ENCODE results near the gene VASP. TPM values are rescaled to one million over a fixed set of nuclear protein-coding genes. Genes with fewer than 3 reads are reported as not detected.
"Not testable (repeated sequence)": the region's sequence is repeated elsewhere in the genome, so short reads cannot be mapped to it uniquely, and the experiment has no call there.

VASP gene
- total and polyA plus RNA-seq, 2 of the 4 experiments (the other 2 are of a cell fraction) = 61.1 to 88.8 TPM

DNA sequence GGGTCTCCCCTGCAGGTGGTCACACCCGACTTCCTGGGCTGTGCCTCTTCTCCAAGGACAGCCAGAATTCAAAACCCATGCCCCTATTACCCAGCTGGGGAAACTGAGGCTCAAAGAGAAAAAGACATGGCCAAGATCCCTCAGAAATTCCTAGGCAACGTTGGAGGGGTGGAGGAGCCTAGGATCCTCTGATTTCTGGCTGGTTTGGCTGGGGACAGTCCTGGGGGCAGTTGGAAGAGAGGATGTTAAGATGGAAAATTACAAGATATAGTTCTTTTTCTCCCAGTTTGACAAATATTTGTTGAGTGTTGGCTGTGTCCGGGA, 2.4 kb downstream of the VASP start:
- no peak for DNase-seq
- H3K56ac ChIP-seq (ENCODE audit: extremely low read depth, insufficient read depth, low read length) = peak overlapping the region; percentile 90
- H2BK15ac ChIP-seq (ENCODE audit: low read depth, low read length) = peak overlapping the region; percentile 93; the same call in 1 of the 3 replicates
- peak overlapping the region; percentile 82; the same call in 1 of the 2 replicates for H2BK120ac ChIP-seq (ENCODE audit: low read depth, low read length)
- H3K4me3 ChIP-seq (ENCODE audit: insufficient read depth, low read depth, low read length) = peak overlapping the region; percentile 47
- H3K9me3 ChIP-seq (ENCODE audit: control insufficient read depth, insufficient read depth, low read length) = no peaks in the 10 kb centered on the region
- H3K36me3 ChIP-seq (ENCODE audit: control insufficient read depth, insufficient read depth, low read length) = peaks cover 6% of the 10 kb centered on the region
- WGBS, 2 experiments (ENCODE audit: extremely low coverage in 2 of 2, insufficient read length in 1 of 2) = no CpG with 5 or more reads among the region's 3 CpGs
- peak overlapping the region; percentile 95 for H3K27ac ChIP-seq (ENCODE audit: insufficient read depth, low read length)
- no peaks in the 10 kb centered on the region for H3K27me3 ChIP-seq (ENCODE audit: control insufficient read depth, insufficient read depth, low read length)
- peak overlapping the region; percentile 89 to 99 for H4K8ac ChIP-seq (ENCODE audit: low read depth in 2 of 2, low read length in 2 of 2)
- peaks cover 2 to 61% of the 10 kb centered on the region in 2 experiments; a peak in 3 of 4 replicates for H3K79me1 ChIP-seq (ENCODE audit: low read depth in 1 of 2, low read length in 2 of 2)
- in situ Hi-C loops (cut with MboI; ENCODE audit: low sequenced_read_pairs) (no loop called here), dilution Hi-C loops (cut with HindIII; ENCODE audit: low sequenced_read_pairs, unreplicated experiment) (no loop called here), intact Hi-C loops (cut with micrococcal nuclease) (loop anchor here (5.0 kb wide), 2 partner anchors 133 to 183 kb away; partner anchors contain the start of genes QPCTL and SNRPD2)
- H4K20me1 ChIP-seq (ENCODE audit: insufficient read depth, low read length) = peaks cover 56% of the 10 kb centered on the region
- peak overlapping the region; percentile 87 for H4K5ac ChIP-seq (ENCODE audit: low read depth, low read length)
- no peak for ATAC-seq (ENCODE audit: low read depth)
- TF ChIP-seq RCOR1 (IDR thresholded peaks at IDR 0.05; ENCODE audit: insufficient replicate concordance, low read length) = no peak
- TF ChIP-seq, protein P1, sequence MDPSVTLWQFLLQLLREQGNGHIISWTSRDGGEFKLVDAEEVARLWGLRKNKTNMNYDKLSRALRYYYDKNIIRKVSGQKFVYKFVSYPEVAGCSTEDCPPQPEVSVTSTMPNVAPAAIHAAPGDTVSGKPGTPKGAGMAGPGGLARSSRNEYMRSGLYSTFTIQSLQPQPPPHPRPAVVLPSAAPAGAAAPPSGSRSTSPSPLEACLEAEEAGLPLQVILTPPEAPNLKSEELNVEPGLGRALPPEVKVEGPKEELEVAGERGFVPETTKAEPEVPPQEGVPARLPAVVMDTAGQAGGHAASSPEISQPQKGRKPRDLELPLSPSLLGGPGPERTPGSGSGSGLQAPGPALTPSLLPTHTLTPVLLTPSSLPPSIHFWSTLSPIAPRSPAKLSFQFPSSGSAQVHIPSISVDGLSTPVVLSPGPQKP (IDR thresholded peaks at IDR 0.05; ENCODE audit: borderline replicate concordance, low read depth, low read length) = no peak
- H3K18ac ChIP-seq (ENCODE audit: low read depth, low read length) = peak overlapping the region; percentile 67
- peak overlapping the region; percentile 98 for H4K91ac ChIP-seq (ENCODE audit: insufficient read depth, low read depth, low read length)
- POLR2A ChIA-PET (ENCODE audit: unreplicated experiment) = no interaction called here
- H3K23ac ChIP-seq (ENCODE audit: low read depth, low read length) = peak overlapping the region; percentile 96; the same call in 1 of the 2 replicates
- peaks cover 15% of the 10 kb centered on the region for H3K9me1 ChIP-seq (ENCODE audit: insufficient read depth, low read length)
- peaks cover 11% of the 10 kb centered on the region for H3K4me1 ChIP-seq (ENCODE audit: control insufficient read depth, insufficient read depth, low read length)
- H2AK9ac ChIP-seq (replicated peaks; ENCODE audit: low read depth, low read length, poor library complexity) = peak overlapping the region; percentile 98
- H2BK5ac ChIP-seq (ENCODE audit: low read depth, low read length, poor library complexity, severe bottlenecking) = peak overlapping the region; percentile 93
- peak overlapping the region; percentile 79 for H2AK5ac ChIP-seq (ENCODE audit: low read depth, low read length)
- peak overlapping the region; percentile 99 for H3K14ac ChIP-seq (replicated peaks; ENCODE audit: low read depth, low read length)
- no TSS peak for BruUV-seq (replicated peaks)
- peak overlapping the region; percentile 91 for H3K4me2 ChIP-seq (ENCODE audit: low read depth, low read length)
- peak overlapping the region; percentile 21; the same call in 1 of the 2 replicates for H2BK20ac ChIP-seq (ENCODE audit: low read depth, low read length)
- peak overlapping the region; percentile 68 for H2AFZ ChIP-seq (replicated peaks; ENCODE audit: low read length, poor library complexity)
- H3K4ac ChIP-seq (ENCODE audit: low read depth, low read length) = peak overlapping the region; percentile 95
- CTCF ChIA-PET = no interaction called here
- H3K9ac ChIP-seq (ENCODE audit: low read depth, low read length) = peak overlapping the region; percentile 84

DNA sequence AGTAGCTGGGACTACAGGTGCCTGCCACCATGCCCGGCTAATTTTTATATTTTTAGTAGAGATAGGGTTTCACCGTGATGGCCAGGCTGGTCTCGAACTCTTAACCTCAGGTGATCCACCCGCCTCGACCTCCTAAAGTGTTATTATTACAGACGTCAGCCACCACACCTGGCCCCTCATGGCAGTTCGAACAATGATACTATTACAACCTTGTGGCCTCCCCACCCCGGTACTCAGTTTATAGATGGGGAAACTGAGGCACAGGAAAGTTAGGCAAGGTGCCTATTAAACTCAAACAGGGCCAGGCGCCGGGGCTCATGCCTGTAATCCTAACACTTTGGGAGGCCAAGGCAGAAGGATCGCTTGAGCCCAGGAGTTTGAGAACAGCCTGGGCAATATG, 3.1 kb downstream of the VASP start:
- Histone ChIP-seq H3K14ac (replicated peaks; ENCODE audit: low read depth, low read length) (peak overlapping the region; percentile 99; the same call in 1 of the 2 replicates), H3K9me1 (ENCODE audit: insufficient read depth, low read length) (peaks cover 14% of the 10 kb centered on the region), H3K79me1 (ENCODE audit: low read depth in 1 of 2, low read length in 2 of 2) (peaks cover 5 to 64% of the 10 kb centered on the region in 2 experiments; a peak in 3 of 4 replicates), H3K4me1 (ENCODE audit: control insufficient read depth, insufficient read depth, low read length) (peaks cover 12% of the 10 kb centered on the region), H4K8ac (ENCODE audit: low read depth in 2 of 2, low read length in 2 of 2) (0 out of 4 replicates have a peak overlapping the region, but pooled peaks of 1 of the 2 experiments have one; percentile 99), H4K20me1 (ENCODE audit: insufficient read depth, low read length) (peaks cover 63% of the 10 kb centered on the region), H2AK5ac (ENCODE audit: low read depth, low read length) (0 out of 2 replicates have a peak overlapping the region, but pooled peaks have one; percentile 58)
- H2BK5ac ChIP-seq (ENCODE audit: low read depth, low read length, poor library complexity, severe bottlenecking); H3K56ac ChIP-seq (ENCODE audit: extremely low read depth, insufficient read depth, low read length); H3K4ac ChIP-seq (ENCODE audit: low read depth, low read length); H4K5ac ChIP-seq (ENCODE audit: low read depth, low read length); H2AK9ac ChIP-seq (replicated peaks; ENCODE audit: low read depth, low read length, poor library complexity); H2BK20ac ChIP-seq (ENCODE audit: low read depth, low read length); dilution Hi-C loops (cut with HindIII; ENCODE audit: low sequenced_read_pairs, unreplicated experiment); POLR2A ChIA-PET (ENCODE audit: unreplicated experiment); H2BK15ac ChIP-seq (ENCODE audit: low read depth, low read length); CTCF ChIA-PET; H3K36me3 ChIP-seq (ENCODE audit: control insufficient read depth, insufficient read depth, low read length); H2AFZ ChIP-seq (replicated peaks; ENCODE audit: low read length, poor library complexity); DNase-seq; in situ Hi-C loops (cut with MboI; ENCODE audit: low sequenced_read_pairs); H3K4me2 ChIP-seq (ENCODE audit: low read depth, low read length); H3K4me3 ChIP-seq (ENCODE audit: insufficient read depth, low read depth, low read length); H3K18ac ChIP-seq (ENCODE audit: low read depth, low read length); H3K23ac ChIP-seq (ENCODE audit: low read depth, low read length); H3K9ac ChIP-seq (ENCODE audit: low read depth, low read length); ATAC-seq (ENCODE audit: low read depth); H3K27ac ChIP-seq (ENCODE audit: insufficient read depth, low read length); H3K27me3 ChIP-seq (ENCODE audit: control insufficient read depth, insufficient read depth, low read length); intact Hi-C loops (cut with micrococcal nuclease); H2BK120ac ChIP-seq (ENCODE audit: low read depth, low read length); H4K91ac ChIP-seq (ENCODE audit: insufficient read depth, low read depth, low read length); H3K9me3 ChIP-seq (ENCODE audit: control insufficient read depth, insufficient read depth, low read length): not testable (repeated sequence)
- WGBS, 2 experiments (ENCODE audit: extremely low coverage in 2 of 2, insufficient read length in 1 of 2) = 65% methylated on average over 4 of the region's 11 CpGs; no CpG with 5 or more reads in 1 of the 2 experiments
- BruUV-seq (replicated peaks) = TSS peak; percentile 4

Measured in IMR-90 (cell line).